Adrenal gland (tissue), 5 donors: ENCODE data around the gene AMDHD2.

Source experiments
- POLR2A ChIP-seq, 2 donors: fragments of 450-650 bp; IDR thresholded peaks; one replicate each; pipeline ENCODE4 v1.6.1; 2017; ENCODE audit warnings: antibody characterized with exemption in 2 of 2, mild to moderate bottlenecking in 2 of 2, moderate library complexity in 1 of 2
- TF ChIP-seq, protein P1 (sequence below), 6 experiments: fragments of 450-650 bp in 4 of 6; fragments of 200-600 bp in 2 of 6; sonication (generic) in 1 of 6; IDR thresholded peaks; 1 replicate in 5 of 6; 2 replicates in 1 of 6; pipeline versions ENCODE4 v1.5.1 to v1.8.0; 2016 to 2021; ENCODE audit warnings: antibody characterized with exemption in 6 of 6, mild to moderate bottlenecking in 2 of 6, moderate library complexity in 1 of 6
- donor health status: DM: no; HTN: no; CAD: no.

GRCh38 chr16:2500430-2500917 lies 19.7 kb upstream of the AMDHD2 start:
- TF ChIP-seq, protein P1, sequence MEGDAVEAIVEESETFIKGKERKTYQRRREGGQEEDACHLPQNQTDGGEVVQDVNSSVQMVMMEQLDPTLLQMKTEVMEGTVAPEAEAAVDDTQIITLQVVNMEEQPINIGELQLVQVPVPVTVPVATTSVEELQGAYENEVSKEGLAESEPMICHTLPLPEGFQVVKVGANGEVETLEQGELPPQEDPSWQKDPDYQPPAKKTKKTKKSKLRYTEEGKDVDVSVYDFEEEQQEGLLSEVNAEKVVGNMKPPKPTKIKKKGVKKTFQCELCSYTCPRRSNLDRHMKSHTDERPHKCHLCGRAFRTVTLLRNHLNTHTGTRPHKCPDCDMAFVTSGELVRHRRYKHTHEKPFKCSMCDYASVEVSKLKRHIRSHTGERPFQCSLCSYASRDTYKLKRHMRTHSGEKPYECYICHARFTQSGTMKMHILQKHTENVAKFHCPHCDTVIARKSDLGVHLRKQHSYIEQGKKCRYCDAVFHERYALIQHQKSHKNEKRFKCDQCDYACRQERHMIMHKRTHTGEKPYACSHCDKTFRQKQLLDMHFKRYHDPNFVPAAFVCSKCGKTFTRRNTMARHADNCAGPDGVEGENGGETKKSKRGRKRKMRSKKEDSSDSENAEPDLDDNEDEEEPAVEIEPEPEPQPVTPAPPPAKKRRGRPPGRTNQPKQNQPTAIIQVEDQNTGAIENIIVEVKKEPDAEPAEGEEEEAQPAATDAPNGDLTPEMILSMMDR (IDR thresholded peaks at IDR 0.05) = no peak
- no peak for TF ChIP-seq POLR2A (IDR thresholded peaks at IDR 0.05)
